Ectodermal cell (in vitro differentiated cells): ENCODE data around the gene TTC39B. TPM values are rescaled to one million over a fixed set of nuclear protein-coding genes. Genes with fewer than 3 reads are reported as not detected.

Source experiments
- H3K27ac ChIP-seq: 2 replicates; pipeline ENCODE4 v1.7.0; 2013; ENCODE audit warnings: mild to moderate bottlenecking, low read depth, low read length; ENCODE audit not compliant: insufficient read depth, poor library complexity, severe bottlenecking
- H3K27me3 ChIP-seq: 2 replicates; pipeline ENCODE4 v1.7.0; 2013; ENCODE audit warnings: mild to moderate bottlenecking, low read length; ENCODE audit not compliant: insufficient read depth, control insufficient read depth, poor library complexity, severe bottlenecking
- H3K36me3 ChIP-seq: one replicate; pipeline ENCODE4 v1.7.0; 2013; ENCODE audit warnings: low read length; ENCODE audit not compliant: control insufficient read depth, insufficient read depth
- H3K4me1 ChIP-seq: one replicate; pipeline ENCODE4 v1.7.0; 2013; ENCODE audit warnings: low read length; ENCODE audit not compliant: control insufficient read depth, insufficient read depth
- H3K4me3 ChIP-seq: 2 replicates; pipeline ENCODE4 v1.7.0; 2013; ENCODE audit warnings: low read depth, low read length, control low read depth; ENCODE audit not compliant: insufficient read depth
- H3K9me3 ChIP-seq: 2 replicates; pipeline ENCODE4 v1.7.0; 2013; ENCODE audit warnings: mild to moderate bottlenecking, low read length, moderate library complexity; ENCODE audit not compliant: control insufficient read depth
- WGBS, 2 experiments: methylation state at CpG; one replicate each; pipeline ENCODE4 v1.1.7; 2013; ENCODE audit warnings: missing lambda C conversion rate in 2 of 2; 5-methylcytosine and 5-hydroxymethylcytosine counted together
- polyA plus RNA-seq, 4 experiments: library from polyadenylated mRNA; stranded (reverse); fragments of 50-300 nt; gene quantifications; one replicate each; pipeline ENCODE4 v1.2.3, GENCODE V29; 2013

Gene TTC39B
- polyA plus RNA-seq (2013, experiment 1 of 4), result 3.6 TPM
- polyA plus RNA-seq (2013, experiment 2 of 4), result 2.4 TPM
- 3.1 TPM for polyA plus RNA-seq (2013, experiment 3 of 4)
- 2.7 TPM for polyA plus RNA-seq (2013, experiment 4 of 4)

DNA sequence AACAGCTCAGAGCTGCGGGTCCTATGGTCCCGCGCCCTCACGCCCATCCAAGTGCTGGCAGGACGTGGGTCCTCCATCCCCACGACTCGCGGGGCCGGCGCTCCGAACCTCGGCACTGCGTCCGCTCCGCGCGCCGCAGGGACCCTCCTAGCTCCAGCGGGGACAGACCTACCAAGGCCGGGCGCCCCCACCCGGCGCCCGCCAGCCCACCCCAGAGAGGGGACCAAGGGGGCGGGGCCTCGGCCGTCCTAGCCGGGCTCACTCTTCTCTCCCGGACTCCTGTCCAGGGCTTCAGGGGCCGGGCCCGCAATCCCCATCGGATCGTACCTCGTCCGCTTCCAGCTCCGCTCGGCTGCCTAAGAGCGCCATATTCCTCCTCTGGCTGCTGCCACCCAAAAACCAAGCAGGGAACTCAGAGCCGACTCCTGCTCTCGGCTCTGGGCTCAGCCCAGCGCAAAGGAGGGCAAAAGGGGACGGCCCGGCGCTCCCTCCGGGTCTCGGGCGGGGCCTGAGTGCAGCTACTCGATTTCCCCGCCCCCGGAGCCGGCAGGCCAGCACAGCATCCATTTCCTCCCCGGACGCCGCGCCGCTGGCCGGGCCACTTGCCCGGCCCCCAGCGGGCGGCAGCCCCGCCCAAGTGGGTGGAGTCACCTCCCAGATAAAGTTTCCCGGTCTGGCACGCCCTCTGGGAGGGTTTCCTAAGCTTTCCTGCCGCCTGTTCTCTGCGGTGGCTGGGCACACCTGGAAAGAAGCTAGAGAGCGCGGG, at the start of gene TTC39B:
TSS of gene TTC39B (minus strand) at position 460 of the 766 bp plus-strand sequence. CDS start at position 369, 91 bp downstream.
- peaks cover 9% of the 10 kb centered on the region for H3K27me3 ChIP-seq
- no peaks in the 10 kb centered on the region for H3K9me3 ChIP-seq
- no peaks in the 10 kb centered on the region for H3K4me1 ChIP-seq
- WGBS, 2 experiments, result 1% methylated on average over 67 of the region's 67 CpGs
- peak within 1 kb of the TSS; percentile 88 for H3K4me3 ChIP-seq
- H3K27ac ChIP-seq, result peak within 1 kb of the TSS; percentile 44
- H3K36me3 ChIP-seq, result no peaks in the 10 kb centered on the region

DNA sequence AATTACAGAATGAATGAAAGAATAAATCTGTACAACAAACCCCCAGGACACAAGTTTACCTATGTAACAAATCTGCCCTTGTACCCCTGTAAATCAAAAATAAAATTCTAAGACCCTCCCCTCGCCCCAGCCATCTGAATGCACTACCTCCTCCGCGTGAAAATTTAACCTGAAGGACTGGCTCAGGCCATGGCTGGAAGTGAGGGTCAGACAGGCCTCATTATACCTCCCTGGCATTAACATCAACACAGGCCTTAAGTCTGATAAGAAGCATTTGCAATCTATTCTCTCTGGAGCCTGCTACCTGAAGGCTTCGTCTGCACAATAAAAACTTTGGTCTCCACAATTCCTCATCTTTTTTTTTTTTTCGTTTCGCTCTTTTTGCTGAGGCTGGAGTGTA, 48.7 kb upstream of the TTC39B start:
- Histone ChIP-seq H3K4me1 (no peaks in the 10 kb centered on the region), H3K27me3 (no peaks in the 10 kb centered on the region), H3K9me3 (no peaks in the 10 kb centered on the region), H3K27ac (no peak overlapping the region), H3K36me3 (no peaks in the 10 kb centered on the region), H3K4me3 (no peak overlapping the region)
- WGBS, 2 experiments, result 81 to 83% methylated on average over 6 of the region's 6 CpGs

DNA sequence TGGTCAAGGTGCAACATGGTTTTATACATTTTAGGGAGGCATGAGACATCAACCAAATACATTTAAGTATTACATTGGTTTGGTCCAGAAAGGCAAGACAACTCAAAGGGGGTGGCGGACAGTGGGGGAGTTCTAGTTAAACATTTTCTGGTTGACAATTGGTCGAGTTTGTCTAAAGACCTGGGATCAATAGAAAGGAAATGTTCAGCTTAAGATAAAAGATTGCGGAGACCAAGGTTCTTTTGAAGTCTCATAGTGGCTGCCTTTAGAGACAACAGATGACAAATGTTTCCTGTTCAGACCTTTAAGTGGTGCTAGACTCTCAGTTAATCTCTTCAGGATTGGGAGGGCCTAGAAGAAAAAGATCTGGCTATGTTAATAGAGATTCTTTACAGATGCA, 47.7 kb upstream of the TTC39B start:
- Histone ChIP-seq H3K27ac (no peak overlapping the region), H3K9me3 (no peaks in the 10 kb centered on the region), H3K4me3 (no peak overlapping the region), H3K27me3 (no peaks in the 10 kb centered on the region), H3K36me3 (no peaks in the 10 kb centered on the region), H3K4me1 (no peaks in the 10 kb centered on the region)
- WGBS, 2 experiments, result 65 to 69% methylated on average over 3 of the region's 3 CpGs

DNA sequence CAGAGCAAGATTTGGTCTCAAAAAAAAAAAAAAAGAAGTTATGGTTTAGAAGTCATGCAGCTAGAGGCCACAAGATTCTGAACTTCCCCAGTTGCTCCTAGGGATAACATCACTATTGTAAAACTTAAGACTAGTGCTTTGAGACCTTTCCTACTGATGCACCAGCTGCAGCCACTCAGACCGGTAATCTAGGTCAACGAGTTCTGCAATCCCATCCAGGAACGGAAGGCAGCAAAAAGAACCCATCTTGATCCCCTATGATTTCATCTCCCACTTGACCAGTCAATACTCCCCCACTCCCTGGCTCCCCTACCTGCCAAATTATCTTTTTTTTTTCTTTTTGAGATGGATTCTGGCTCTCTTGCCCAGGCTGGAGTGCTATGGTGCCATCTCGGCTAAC, 46.9 kb upstream of the TTC39B start:
- no peaks in the 10 kb centered on the region for H3K4me1 ChIP-seq
- H3K27me3 ChIP-seq, result no peaks in the 10 kb centered on the region
- no peak overlapping the region for H3K4me3 ChIP-seq
- WGBS, 2 experiments, result 93 to 96% methylated on average over 4 of the region's 4 CpGs
- no peak overlapping the region for H3K27ac ChIP-seq
- no peaks in the 10 kb centered on the region for H3K36me3 ChIP-seq
- no peaks in the 10 kb centered on the region for H3K9me3 ChIP-seq

DNA sequence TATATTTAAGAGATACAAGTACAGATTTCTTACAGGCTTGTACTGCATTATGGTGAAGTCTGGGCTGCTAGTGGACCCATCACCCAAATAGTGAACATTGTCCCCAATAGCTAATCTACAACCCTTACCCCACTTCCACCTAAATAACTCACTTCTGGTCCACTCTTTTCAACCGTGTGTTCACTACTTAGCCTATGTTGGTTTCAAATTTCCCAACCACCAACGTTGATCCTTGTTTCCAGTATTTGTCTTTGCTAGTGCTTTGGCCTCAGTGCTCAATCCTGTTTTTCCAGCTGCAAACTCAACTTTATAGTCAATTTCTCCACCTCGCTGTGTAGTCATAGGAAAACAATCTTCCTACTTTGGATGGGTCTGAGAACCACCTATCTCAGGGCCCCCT, 45.3 kb upstream of the TTC39B start:
- no peaks in the 10 kb centered on the region for H3K9me3 ChIP-seq
- H3K27me3 ChIP-seq, result no peaks in the 10 kb centered on the region
- H3K27ac ChIP-seq, result no peak overlapping the region
- no peaks in the 10 kb centered on the region for H3K4me1 ChIP-seq
- no peaks in the 10 kb centered on the region for H3K36me3 ChIP-seq
- 86 to 93% methylated on average over 2 of the region's 3 CpGs for WGBS, 2 experiments
- no peak overlapping the region for H3K4me3 ChIP-seq

DNA sequence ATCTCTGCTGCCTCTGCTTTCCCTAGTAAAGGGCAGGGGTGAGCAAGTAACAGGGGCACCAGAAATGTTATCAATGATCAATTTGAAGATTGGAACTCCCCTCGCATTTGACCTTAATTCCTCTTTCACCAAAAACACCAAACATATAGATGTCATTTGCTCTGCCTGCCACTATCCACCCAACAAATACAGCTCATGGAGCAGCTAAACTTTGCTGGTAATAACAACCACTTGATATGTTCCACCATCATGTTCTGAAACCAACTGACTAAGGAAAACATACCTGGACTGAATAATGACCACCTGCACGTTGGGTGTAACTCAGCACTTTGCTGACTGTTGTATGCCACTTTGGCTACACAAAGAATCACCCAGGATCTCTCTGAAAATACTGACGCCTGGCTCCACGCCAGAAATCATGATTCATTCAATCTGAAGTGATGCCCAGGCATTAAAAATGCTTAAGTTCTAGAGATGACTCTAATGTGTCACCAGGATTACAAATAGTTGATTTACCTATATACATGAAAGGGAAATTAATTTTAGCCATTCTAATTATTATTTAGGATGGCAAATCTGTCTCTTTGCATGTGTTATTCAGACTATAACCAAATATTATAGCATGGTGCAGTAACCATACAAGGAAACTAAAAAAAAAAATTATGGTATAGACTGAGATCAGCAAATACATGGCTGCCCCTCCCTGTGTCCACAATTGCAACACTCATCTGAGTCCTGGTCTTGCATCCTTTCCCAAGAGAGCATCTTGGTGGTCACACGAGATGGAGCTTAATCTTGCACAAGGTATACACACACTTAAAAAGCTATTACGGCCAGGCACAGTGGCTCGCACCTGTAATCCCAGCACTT, 43.1 kb upstream of the TTC39B start:
- H3K27ac ChIP-seq, result no peak overlapping the region
- no peaks in the 10 kb centered on the region for H3K36me3 ChIP-seq
- H3K4me3 ChIP-seq, result no peak overlapping the region
- H3K9me3 ChIP-seq, result no peaks in the 10 kb centered on the region
- H3K27me3 ChIP-seq, result no peaks in the 10 kb centered on the region
- WGBS, 2 experiments, result 87 to 91% methylated on average over 7 of the region's 7 CpGs
- no peaks in the 10 kb centered on the region for H3K4me1 ChIP-seq

DNA sequence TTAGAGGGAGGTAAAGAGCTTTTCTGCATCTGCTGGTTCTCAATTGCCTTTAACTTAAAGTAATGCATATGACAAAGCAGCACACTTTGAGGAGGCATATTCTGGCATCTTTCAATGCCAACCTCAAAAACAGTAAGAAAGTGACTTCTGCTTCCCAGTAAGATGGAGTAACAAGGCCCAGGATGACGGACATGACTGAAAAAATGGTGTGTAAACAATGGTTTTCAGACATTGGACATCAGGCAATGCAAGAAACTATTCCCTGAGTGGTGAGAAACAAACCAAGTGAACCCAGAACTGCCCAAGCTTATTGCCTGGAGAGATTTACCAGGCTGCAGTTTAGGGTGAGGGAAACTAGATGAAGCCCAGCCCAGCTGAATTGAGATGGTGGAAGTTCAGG, 39.8 kb upstream of the TTC39B start:
- H3K9me3 ChIP-seq, result no peaks in the 10 kb centered on the region
- H3K4me1 ChIP-seq, result no peaks in the 10 kb centered on the region
- no peaks in the 10 kb centered on the region for H3K36me3 ChIP-seq
- H3K4me3 ChIP-seq, result no peak overlapping the region
- 0% methylated on average over 1 of the region's 1 CpG for WGBS, 2 experiments
- H3K27me3 ChIP-seq, result no peaks in the 10 kb centered on the region
- no peak overlapping the region for H3K27ac ChIP-seq

DNA sequence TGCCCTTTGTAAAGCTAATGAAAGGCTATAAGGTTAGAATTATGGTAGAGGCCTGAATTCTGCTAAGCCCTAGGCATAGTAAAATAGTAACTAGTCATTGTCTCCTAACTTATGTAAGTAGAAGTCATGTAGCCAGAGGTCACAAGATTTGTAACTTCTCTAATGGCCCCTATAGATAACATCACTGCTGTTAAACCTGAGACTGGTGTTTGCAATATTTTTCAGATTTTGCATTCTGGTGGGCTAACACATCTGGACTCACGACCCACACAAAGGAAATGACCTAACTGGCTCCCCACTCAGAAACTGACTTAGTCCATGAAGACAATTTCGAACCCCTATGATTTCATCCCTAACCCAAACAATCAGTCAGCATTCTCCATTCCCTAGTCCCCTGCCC, 37.2 kb upstream of the TTC39B start:
- no peaks in the 10 kb centered on the region for H3K4me1 ChIP-seq
- H3K36me3 ChIP-seq, result no peaks in the 10 kb centered on the region
- no peaks in the 10 kb centered on the region for H3K27me3 ChIP-seq
- WGBS, 2 experiments, result 91 to 93% methylated on average over 2 of the region's 2 CpGs
- H3K9me3 ChIP-seq, result no peaks in the 10 kb centered on the region
- H3K4me3 ChIP-seq, result no peak overlapping the region
- no peak overlapping the region for H3K27ac ChIP-seq

DNA sequence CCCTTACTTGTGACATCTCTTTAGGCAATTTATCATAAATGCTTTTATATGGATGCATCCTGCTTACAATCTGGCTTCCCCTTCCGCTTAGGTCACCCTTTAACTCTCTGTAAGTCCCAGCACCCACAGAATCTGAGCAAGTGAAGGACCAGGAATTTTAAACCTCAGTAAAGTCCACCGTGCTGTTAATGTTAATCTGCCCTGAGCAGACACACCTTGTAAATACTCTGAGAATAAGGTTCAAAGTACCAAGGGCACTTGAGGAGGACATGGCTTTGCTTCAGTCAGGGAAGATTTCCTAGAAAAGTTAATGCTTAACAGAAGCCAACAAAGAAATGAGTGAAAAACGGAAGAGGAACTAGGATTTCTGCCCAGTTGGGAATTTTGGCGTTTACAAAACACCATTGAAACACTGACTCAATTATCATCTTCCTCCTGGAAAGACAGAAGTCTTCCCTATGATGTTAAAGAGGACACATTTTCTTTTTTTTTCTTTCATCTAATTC, 26.4 kb upstream of the TTC39B start:
- H3K36me3 ChIP-seq, result no peaks in the 10 kb centered on the region
- WGBS, 2 experiments, result 86 to 93% methylated on average over 4 of the region's 4 CpGs
- H3K27me3 ChIP-seq, result no peaks in the 10 kb centered on the region
- H3K27ac ChIP-seq, result no peak overlapping the region
- H3K4me3 ChIP-seq, result no peak overlapping the region
- no peaks in the 10 kb centered on the region for H3K9me3 ChIP-seq
- no peaks in the 10 kb centered on the region for H3K4me1 ChIP-seq

DNA sequence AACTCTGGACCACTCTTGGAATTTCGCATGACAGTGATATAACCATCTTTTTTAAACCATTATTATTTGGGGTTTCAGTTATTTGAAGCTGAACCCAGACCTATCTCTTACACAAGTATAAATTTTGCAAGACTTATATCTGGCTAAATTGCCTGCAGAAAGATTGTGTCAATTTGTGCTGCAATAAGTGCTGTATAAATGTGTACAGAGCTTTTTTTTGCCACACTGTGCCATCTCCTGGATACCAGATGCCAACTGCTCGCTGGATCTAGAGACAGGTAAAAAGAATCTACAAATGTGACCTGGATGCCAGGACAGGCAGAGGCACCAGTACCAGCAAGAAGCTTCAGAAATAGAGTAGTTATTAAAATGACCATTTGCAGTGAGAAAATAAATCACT, 25.9 kb upstream of the TTC39B start:
- Histone ChIP-seq H3K4me3 (no peak overlapping the region), H3K27ac (no peak overlapping the region), H3K27me3 (no peaks in the 10 kb centered on the region), H3K4me1 (no peaks in the 10 kb centered on the region), H3K9me3 (no peaks in the 10 kb centered on the region), H3K36me3 (no peaks in the 10 kb centered on the region)
- 86 to 95% methylated on average over 2 of the region's 2 CpGs for WGBS, 2 experiments
